Stimulated activated memory B cell treated with anti-CD40 and anti-IgM and Interleukin-4, amounts not matched to agents 10 μg/mL and 1 μg/mL and 100 μg/mL, for 72 hours (primary cell): ENCODE measurements around the gene RAD51.
A peak's percentile ranks its signal among the peaks of the same experiment; 100 is the strongest.
"Not testable (repeated sequence)": the region's sequence is repeated elsewhere in the genome, so short reads cannot be mapped to it uniquely, and the experiment has no call there.

Experiments
- ATAC-seq: fragments of 150-1000 bp; cut with Tn5 transposase; 2 replicates; pipeline ENCODE4 v1.10.0; 2021
- H3K27ac Mint-ChIP-seq: one replicate; pipeline ENCODE4 v1.8.0; 2022; ENCODE audit warnings: mild to moderate bottlenecking, mixed read lengths
- H3K27me3 Mint-ChIP-seq: one replicate; pipeline ENCODE4 v1.8.0; 2022; ENCODE audit warnings: mixed read lengths
- H3K36me3 Mint-ChIP-seq: one replicate; pipeline ENCODE4 v1.8.0; 2022; ENCODE audit warnings: mixed read lengths
- H3K4me1 Mint-ChIP-seq: one replicate; pipeline ENCODE4 v1.8.0; 2022; ENCODE audit warnings: mixed read lengths
- H3K4me3 Mint-ChIP-seq: one replicate; pipeline ENCODE4 v1.8.0; 2022; ENCODE audit warnings: mild to moderate bottlenecking, moderate library complexity, mixed read lengths
- H3K9me3 Mint-ChIP-seq: one replicate; pipeline ENCODE4 v1.8.0; 2022; ENCODE audit warnings: mixed read lengths

The RAD51 gene

DNA sequence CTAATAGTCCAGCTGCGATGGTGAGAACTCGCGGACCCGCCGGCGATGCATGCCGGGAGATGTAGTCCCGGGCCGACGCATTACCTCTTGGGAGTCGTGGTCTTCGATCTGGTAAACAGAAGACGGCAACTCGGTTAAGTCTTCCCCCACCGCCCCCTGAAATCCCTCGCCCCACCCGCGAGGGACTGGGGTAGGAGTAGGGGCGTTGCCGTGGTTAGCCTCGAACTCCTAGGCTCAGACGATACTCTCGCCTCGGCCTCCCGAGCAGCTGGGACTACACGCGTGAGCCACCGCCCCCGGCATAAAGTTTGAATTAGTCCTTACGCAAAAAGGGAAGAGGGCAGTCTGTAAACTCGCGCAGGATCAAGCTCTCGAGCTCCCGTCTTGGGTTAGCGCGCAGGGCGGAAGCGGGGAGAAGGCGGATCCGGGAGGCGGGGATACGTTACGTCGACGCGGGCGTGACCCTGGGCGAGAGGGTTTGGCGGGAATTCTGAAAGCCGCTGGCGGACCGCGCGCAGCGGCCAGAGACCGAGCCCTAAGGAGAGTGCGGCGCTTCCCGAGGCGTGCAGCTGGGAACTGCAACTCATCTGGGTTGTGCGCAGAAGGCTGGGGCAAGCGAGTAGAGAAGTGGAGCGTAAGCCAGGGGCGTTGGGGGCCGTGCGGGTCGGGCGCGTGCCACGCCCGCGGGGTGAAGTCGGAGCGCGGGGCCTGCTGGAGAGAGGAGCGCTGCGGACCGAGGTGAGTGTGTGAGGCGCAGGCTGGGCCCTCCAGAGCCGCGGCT lies at the start of gene RAD51:
TSS of gene RAD51 (plus strand) at position 487 of the 781 bp plus-strand sequence. CDS start 3,585 bp downstream, outside the sequence.
- H3K4me1 Mint-ChIP-seq, result peaks cover 24% of the 10 kb centered on the region
- peak within 1 kb of the TSS; percentile 97 for H3K4me3 Mint-ChIP-seq
- peak within 1 kb of the TSS; percentile 95 for H3K27ac Mint-ChIP-seq
- peak; percentile 97 for ATAC-seq
- no peaks in the 10 kb centered on the region for H3K27me3 Mint-ChIP-seq
- no peaks in the 10 kb centered on the region for H3K9me3 Mint-ChIP-seq
- H3K36me3 Mint-ChIP-seq, result peaks cover under 1% of the 10 kb centered on the region

DNA sequence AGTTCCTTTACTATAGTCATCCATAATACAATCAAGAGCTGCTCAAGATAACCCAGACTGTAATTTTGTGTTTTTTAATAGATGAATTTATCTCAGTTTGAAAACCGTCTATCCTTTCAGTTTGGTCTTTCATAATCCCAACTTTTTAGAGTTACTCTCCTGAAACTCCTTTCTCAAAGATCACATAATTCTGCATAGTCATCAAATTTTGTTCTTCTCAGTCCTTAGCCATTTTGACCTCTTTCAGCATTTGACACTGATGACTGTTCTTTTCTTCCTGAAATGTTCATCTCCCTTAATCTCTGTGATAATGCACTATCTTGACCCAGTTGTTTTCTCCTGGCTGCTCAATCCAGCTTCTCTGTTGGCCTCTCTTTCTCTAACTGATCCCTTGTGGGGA lies 47.5 kb upstream of the RAD51 start:
- ATAC-seq, result no peak
- Mint-ChIP-seq H3K27ac (no peak overlapping the region), H3K4me3 (no peak overlapping the region), H3K27me3 (no peaks in the 10 kb centered on the region), H3K4me1 (peaks cover 9% of the 10 kb centered on the region), H3K36me3 (no peaks in the 10 kb centered on the region), H3K9me3 (no peaks in the 10 kb centered on the region)

DNA sequence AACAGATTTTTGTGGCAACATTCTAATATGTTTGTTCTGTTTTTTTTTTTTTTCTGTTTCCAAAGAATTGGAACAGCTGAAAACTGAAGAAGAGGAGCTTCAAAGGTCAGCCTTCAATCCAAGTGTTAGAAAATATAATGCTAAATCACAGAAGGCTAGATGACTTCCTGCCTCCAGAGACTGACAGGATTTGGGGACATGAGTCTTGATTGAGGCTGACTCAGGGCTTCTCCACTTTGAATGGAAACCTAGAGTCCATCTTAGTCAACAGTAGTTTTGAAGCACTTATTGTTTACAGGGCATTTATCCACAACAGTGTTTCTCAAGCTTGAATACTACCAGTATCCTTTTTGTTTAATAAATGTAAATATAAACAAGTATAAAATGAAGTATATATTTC lies 44.5 kb upstream of the RAD51 start:
- Mint-ChIP-seq H3K36me3 (no peaks in the 10 kb centered on the region), H3K9me3 (no peaks in the 10 kb centered on the region), H3K27ac (peak overlapping the region; percentile 80), H3K27me3 (no peaks in the 10 kb centered on the region), H3K4me1 (peaks cover 9% of the 10 kb centered on the region), H3K4me3 (no peak overlapping the region)
- no peak for ATAC-seq

DNA sequence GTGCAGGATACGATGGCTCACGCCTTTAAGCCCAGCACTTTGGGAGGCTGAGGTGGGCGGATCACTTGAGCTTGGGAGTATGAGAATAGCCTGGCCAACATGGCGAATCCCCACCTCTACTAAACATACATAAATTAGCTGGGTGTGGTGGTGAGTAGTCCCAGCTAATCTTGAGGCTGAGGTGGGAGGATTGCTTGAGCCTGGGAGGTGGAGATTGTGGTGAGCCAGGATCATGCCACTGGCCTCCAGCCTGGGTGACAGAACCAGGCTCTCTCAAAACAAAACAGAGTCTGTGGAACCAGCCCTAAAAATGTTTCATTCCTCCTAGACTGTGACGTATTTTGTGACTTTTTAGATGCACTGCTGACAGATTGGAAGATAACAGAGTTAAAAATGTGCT lies 34.3 kb upstream of the RAD51 start:
- no peaks in the 10 kb centered on the region for H3K9me3 Mint-ChIP-seq

DNA sequence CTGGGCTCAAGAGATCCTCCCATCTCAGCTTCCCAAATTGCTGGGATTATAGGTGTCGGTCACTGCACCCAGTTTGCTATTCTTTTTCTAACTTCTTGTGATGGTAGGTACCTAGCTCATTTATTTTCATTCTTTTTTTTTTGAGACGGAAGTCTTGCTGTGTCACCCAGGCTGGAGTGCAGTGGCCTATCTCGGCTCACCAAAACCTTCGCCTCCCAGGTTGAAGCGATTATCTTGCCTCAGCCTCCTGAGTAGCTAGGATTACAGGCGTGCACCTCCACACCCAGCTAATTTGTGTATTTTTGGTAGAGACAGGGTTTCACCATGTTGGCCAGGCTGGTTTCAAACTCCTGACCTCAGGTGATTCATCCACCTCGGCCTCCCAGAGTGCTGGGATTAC lies 30.1 kb upstream of the RAD51 start:
- Mint-ChIP-seq H3K27me3 (no peaks in the 10 kb centered on the region), H3K9me3 (no peaks in the 10 kb centered on the region), H3K4me3 (no peak overlapping the region), H3K36me3 (no peaks in the 10 kb centered on the region), H3K27ac (no peak overlapping the region), H3K4me1 (no peaks in the 10 kb centered on the region)
- no peak for ATAC-seq

More for the DNA sequence above, 34.3 kb upstream of the RAD51 start:
- H3K4me3 Mint-ChIP-seq, result no peak overlapping the region
- H3K27me3 Mint-ChIP-seq, result no peaks in the 10 kb centered on the region
- H3K27ac Mint-ChIP-seq, result no peak overlapping the region
- H3K4me1 Mint-ChIP-seq, result peaks cover 6% of the 10 kb centered on the region
- no peaks in the 10 kb centered on the region for H3K36me3 Mint-ChIP-seq
- no peak for ATAC-seq

DNA sequence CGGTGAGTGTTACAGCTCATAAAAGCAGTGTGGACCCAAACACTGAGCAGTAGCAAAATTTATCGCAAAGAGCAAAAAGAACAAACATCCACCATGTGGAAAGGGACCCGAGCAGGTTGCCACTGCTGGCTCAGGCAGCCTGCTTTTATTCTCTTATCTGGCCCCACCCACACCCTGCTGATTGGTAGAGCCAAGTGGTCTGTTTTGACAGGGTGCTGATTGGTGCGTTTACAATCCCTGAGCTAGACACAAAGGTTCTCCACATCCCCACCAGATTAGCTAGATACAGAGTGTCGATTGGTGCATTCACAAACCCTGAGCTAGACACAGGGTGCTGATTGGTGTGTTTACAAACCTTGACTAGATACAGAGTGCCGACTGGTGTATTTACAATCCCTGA lies 18.7 kb upstream of the RAD51 start:
- H3K36me3 Mint-ChIP-seq, H3K4me3 Mint-ChIP-seq, H3K9me3 Mint-ChIP-seq, H3K27ac Mint-ChIP-seq, ATAC-seq, H3K27me3 Mint-ChIP-seq: not testable (repeated sequence)
- peaks cover 35% of the 10 kb centered on the region for H3K4me1 Mint-ChIP-seq

DNA sequence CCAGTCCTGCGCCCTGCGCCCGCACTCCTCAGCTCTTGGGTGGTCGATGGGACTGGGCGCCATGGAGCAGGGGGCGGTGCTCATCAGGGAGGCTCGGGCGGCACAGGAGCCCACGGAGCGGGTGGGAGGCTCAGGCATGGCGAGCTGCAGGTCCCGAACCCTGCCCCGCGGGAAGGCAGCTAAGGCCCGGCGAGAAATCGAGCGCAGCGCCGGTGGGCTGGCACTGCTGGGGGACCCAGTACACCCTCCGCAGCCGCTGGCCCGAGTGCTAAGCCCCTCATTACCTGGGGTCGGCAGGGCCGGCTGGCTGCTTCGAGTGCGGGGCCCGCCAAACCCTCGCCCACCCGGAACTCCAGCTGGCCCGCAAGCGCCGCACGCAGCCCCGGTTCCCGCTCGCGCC lies 18.1 kb upstream of the RAD51 start:
- not testable (repeated sequence) for H3K4me3 Mint-ChIP-seq, H3K27me3 Mint-ChIP-seq, H3K27ac Mint-ChIP-seq, H3K9me3 Mint-ChIP-seq, H3K36me3 Mint-ChIP-seq, ATAC-seq
- peaks cover 35% of the 10 kb centered on the region for H3K4me1 Mint-ChIP-seq

DNA sequence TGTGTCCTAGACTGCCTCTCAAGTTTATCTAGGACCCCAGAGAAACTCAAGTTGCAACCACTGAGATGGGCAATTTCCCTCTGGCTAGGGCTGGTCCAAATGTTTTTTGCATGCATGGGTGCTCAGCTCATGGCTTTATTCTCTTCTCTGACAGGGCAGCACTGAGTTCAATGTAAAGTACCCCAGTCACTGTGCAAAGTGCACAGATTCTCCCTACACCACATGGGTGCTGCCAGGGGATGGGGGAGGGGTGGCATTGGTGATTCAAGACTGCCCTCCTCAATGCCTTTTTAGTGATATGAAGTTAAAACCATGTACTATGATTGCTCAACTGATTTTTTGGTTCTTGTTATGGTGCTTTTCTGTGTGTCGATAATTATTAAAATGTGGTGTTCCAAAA lies 14.8 kb upstream of the RAD51 start:
- Mint-ChIP-seq H3K27ac (peak overlapping the region; percentile 48), H3K4me3 (no peak overlapping the region), H3K4me1 (peaks cover 22% of the 10 kb centered on the region), H3K9me3 (no peaks in the 10 kb centered on the region), H3K36me3 (no peaks in the 10 kb centered on the region), H3K27me3 (no peaks in the 10 kb centered on the region)
- no peak for ATAC-seq

DNA sequence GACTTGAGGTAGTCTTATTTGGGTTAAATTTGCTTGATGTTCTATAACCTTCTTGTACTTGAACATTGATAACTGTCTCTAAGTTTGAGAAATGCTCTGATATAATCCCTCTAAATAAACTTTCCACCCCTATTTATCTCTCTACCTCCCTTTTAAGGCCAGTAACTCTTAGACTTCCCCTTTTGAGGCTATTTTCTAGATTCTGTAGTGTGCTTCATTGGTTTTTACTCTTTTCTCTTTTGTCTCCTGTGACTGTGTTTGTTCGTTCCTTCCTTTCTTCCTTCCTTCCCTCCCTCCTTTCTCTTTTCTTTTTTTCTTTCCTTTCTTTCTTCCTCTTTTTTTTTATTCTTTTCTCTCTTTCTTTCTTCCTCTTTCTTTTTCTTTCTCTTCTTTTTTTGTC lies 14.0 kb upstream of the RAD51 start:
- ATAC-seq, H3K9me3 Mint-ChIP-seq, H3K27me3 Mint-ChIP-seq, H3K4me3 Mint-ChIP-seq, H3K36me3 Mint-ChIP-seq: not testable (repeated sequence)
- Mint-ChIP-seq H3K4me1 (peaks cover 22% of the 10 kb centered on the region), H3K27ac (peak overlapping the region; percentile 48)

DNA sequence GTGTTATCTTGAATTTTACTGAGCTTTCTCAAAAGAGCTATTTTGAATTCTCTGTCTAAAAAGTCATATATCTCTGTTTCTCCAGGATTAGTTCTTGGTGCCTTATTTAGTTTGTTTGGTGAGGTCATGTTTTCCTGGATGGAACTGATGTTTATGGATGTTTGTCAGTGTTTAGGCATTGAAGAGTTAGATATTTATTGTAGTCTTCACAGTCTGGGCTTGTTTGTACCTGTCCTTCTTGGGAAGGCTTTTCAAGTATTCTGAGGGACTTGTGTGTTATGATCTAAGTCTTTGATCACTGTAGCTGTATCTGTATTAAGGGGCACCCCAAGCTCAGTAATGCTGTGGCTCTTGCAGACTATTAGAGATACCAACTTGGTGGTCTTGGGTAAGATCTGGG lies 10.6 kb upstream of the RAD51 start:
- ATAC-seq, result no peak
- Mint-ChIP-seq H3K4me1 (peaks cover 13% of the 10 kb centered on the region), H3K9me3 (no peaks in the 10 kb centered on the region), H3K27ac (no peak overlapping the region), H3K27me3 (no peaks in the 10 kb centered on the region), H3K4me3 (no peak overlapping the region), H3K36me3 (peaks cover under 1% of the 10 kb centered on the region)

DNA sequence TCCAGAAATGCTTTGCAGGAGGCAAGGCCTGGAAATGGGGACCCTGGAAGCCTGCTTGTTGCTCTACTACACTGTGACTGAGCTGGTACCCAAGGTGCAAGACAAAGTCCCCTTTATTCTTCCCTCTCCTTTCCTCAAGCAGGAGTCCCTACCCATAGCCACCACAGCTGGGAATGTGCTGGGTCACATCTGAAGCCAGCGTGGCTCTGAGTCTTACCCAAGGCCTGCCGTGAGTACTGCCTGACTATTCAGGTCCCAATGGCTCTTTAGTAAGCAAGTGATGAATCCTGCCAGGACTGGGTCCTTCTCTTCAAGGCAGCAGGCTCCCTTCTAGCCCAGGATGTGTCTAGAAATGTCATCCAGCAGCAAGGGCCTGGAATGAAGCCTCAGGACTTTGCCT lies 9.6 kb upstream of the RAD51 start:
- ATAC-seq, result no peak
- peak overlapping the region; percentile 57 for H3K27ac Mint-ChIP-seq
- H3K27me3 Mint-ChIP-seq, result no peaks in the 10 kb centered on the region
- no peaks in the 10 kb centered on the region for H3K9me3 Mint-ChIP-seq
- H3K4me3 Mint-ChIP-seq, result no peak overlapping the region
- peaks cover 7% of the 10 kb centered on the region for H3K36me3 Mint-ChIP-seq
- H3K4me1 Mint-ChIP-seq, result peaks cover 10% of the 10 kb centered on the region

DNA sequence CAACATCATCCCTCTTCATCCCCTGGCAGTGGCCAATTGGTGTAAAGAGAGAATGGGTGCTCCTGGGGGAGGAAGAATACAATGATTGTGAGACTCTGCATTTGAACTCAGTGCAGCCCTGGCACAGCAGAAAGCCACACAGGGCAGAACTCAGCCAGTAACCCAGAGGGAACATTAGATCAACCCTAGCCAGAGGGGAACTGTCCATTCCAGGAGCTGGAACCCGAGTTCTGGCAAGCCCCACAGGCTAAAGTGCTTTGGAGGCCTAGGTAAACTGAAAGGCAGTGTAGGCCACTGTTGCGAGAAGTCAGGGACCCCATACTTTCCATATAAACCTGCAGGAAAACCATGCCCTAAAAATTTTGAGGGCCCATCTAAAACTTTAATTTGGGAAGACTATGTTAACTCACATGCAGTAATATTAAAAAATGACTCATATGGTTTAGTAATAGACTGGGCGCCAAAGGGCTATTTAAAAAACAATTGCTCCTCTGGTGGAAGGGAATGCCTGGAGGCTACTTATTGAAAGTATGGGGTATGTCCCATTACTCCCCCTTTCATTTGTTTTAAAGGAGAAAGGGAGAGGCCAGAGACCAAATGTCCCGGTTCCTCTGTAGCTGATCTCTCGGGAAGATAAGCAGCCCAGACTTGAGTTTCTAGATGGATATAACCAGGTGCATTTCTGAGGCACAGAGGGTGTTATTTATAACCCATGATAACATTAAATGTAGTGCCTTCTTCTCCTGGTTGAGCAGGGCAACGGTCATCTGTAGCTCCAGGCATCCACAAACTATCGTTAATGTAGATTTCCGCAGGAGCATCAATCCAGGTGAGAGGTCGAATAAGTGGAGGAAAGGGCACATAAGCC lies 5.8 kb upstream of the RAD51 start:
- Mint-ChIP-seq H3K36me3 (peaks cover 7% of the 10 kb centered on the region), H3K4me1 (peaks cover 8% of the 10 kb centered on the region), H3K27ac (no peak overlapping the region), H3K4me3 (no peak overlapping the region), H3K27me3 (no peaks in the 10 kb centered on the region), H3K9me3 (no peaks in the 10 kb centered on the region)
- ATAC-seq, result no peak

DNA sequence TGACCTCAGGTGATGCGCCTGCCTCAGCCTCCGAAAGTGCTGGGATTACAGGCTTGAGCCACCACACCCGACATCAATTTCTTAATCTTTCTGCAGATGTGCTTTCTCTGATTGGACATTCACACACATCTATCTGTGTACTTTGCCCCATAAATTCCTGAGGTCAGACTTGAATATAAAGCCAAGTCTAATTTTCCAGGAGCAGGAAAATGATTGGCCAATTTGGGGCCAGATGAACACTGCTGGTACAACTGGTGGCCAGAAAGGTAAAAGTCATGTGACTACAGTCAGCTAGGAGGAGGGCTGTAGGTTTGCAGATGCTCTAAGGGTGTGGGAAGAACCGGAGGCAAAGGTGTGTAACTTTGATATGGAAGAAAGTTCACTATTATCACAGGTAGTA lies 3.2 kb upstream of the RAD51 start:
- no peak overlapping the region for H3K27ac Mint-ChIP-seq
- no peaks in the 10 kb centered on the region for H3K27me3 Mint-ChIP-seq
- H3K36me3 Mint-ChIP-seq, result peaks cover 7% of the 10 kb centered on the region
- peaks cover 24% of the 10 kb centered on the region for H3K4me1 Mint-ChIP-seq
- ATAC-seq, result no peak
- H3K4me3 Mint-ChIP-seq, result no peak overlapping the region
- no peaks in the 10 kb centered on the region for H3K9me3 Mint-ChIP-seq

DNA sequence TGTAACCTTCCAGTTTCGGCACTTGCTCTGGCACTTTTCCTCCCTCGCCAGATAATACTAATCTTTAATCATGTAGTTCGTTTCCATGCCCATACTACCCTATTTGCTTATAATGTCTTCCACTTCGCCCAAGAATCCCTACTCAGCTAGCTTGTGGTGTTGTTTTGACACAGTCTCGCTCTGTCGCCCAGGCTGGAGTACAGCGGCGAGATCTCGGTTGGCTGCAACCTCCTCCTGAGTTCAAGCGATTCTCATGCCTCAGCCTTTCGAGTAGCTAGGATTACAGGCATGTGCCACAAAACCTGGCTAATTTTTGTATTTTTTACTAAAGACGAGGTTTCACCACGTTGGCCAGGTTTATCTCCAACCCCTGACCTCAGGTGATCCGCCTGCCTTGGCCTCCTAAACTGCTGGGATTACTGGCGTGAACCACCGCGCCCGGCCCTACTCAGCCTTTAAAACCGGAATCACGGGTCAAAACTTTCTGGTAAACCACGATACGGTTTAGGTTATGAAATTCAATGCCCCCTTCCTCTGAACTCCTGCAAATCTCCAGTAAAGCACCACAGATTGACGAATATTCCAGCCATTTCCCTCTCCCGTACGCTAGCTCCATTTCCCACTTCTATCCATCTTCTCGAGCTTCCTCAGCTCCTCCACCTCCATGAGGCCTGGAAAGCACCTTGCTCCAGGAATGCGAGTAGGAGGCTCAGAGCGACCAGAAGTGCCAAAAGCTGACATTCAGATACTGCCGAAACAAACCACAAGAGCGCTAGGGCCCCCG lies 878 bp upstream of the RAD51 start:
- peaks cover 24% of the 10 kb centered on the region for H3K4me1 Mint-ChIP-seq
- H3K27me3 Mint-ChIP-seq, result no peaks in the 10 kb centered on the region
- H3K4me3 Mint-ChIP-seq, result peak overlapping the region; percentile 97
- no peaks in the 10 kb centered on the region for H3K9me3 Mint-ChIP-seq
- peaks cover 7% of the 10 kb centered on the region for H3K36me3 Mint-ChIP-seq
- ATAC-seq, result peak; percentile 18
- peak overlapping the region; percentile 95 for H3K27ac Mint-ChIP-seq

DNA sequence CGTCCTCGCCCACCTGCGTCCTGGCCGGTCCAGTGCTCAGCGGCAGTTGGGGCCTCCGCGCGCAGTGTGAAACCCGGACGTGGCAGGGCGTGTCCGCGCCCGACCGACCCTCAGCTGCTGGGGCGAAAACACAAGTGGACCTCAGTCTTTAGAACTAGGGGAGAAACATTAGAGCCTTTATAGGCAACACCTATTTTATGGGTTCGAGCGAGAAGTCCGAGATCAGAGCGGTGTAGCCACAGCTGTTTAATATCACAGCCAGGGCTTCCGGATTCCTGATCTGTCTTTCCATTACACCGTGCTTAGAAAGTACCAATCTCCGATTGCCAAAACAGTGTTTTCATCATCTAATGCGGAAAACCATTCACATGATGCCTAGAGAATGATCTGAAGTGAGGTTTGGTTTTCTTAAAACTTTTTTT lies 506 bp downstream of the RAD51 start:
- Mint-ChIP-seq H3K27ac (peak overlapping the region; percentile 95), H3K27me3 (no peaks in the 10 kb centered on the region), H3K4me3 (peak overlapping the region; percentile 97), H3K9me3 (no peaks in the 10 kb centered on the region), H3K4me1 (peaks cover 24% of the 10 kb centered on the region), H3K36me3 (no peaks in the 10 kb centered on the region)
- peak; percentile 44 for ATAC-seq
